Transverse colon (tissue), 4 donors: ENCODE results near the gene PRKCQ. TPM values are rescaled to one million over a fixed set of nuclear protein-coding genes. Genes with fewer than 3 reads are reported as not detected.

Experiments
- DNase-seq: peaks from one replicate; pipeline ENCODE4 v3.0.0-alpha.2; 2019
- H3K27ac ChIP-seq, 4 donors: fragments of 200-600 bp; sonication (generic); 2 replicates each; pipeline ENCODE4 v1.5.1; 2016 to 2018; ENCODE audit warnings: inconsistent platforms in 4 of 4
- H3K27me3 ChIP-seq: fragments of 200-600 bp; sonication (generic); 2 replicates; pipeline ENCODE4 v1.5.1; 2017; ENCODE audit warnings: inconsistent platforms
- H3K36me3 ChIP-seq, 4 donors: fragments of 200-600 bp; sonication (generic); 2 replicates each; pipeline ENCODE4 v1.5.1; 2017 to 2019; ENCODE audit warnings: inconsistent platforms in 4 of 4
- H3K4me1 ChIP-seq, 4 donors: fragments of 200-600 bp; sonication (generic); 2 replicates each; pipeline ENCODE4 v1.5.1; 2017 to 2020; ENCODE audit warnings: inconsistent platforms in 4 of 4
- H3K4me3 ChIP-seq, 4 donors: fragments of 200-600 bp; sonication (generic); 1 replicate in 1 of 4; 2 replicates in 3 of 4; pipeline versions ENCODE4 v1.5.1 to v1.6.1; 2017 to 2019; ENCODE audit warnings: inconsistent platforms in 4 of 4
- H3K9me3 ChIP-seq, 2 donors: fragments of 200-600 bp; sonication (generic); 2 replicates each; pipeline ENCODE4 v1.5.1; 2017 to 2019; ENCODE audit warnings: inconsistent platforms in 2 of 2
- EP300 ChIP-seq: sonication (generic); formaldehyde crosslinking; IDR thresholded peaks from one replicate; pipeline ENCODE4 v1.6.1; 2017; ENCODE audit warnings: antibody characterized with exemption, low read depth
- POLR2A ChIP-seq: fragments of 450-650 bp; IDR thresholded peaks from one replicate; pipeline ENCODE4 v1.6.1; 2016; ENCODE audit warnings: antibody characterized with exemption, mild to moderate bottlenecking, moderate library complexity
- POLR2AphosphoS5 ChIP-seq, 3 donors: sonication (generic); formaldehyde crosslinking; IDR thresholded peaks; one replicate each; pipeline ENCODE4 v1.6.1; 2016; ENCODE audit warnings: antibody characterized with exemption in 3 of 3
- WGBS, 2 donors: methylation state at CpG; one replicate each; pipeline ENCODE4 v1.1.5; 2018; ENCODE audit warnings: low coverage in 1 of 2; 5-methylcytosine and 5-hydroxymethylcytosine counted together
- in situ Hi-C, 4 donors: fragments of 200-750 bp; cut with MboI; loops; one replicate each; pipeline versions ENCODE4 v1.15.0 to v1.15.1; 2017; ENCODE audit warnings: low sequenced_read_pairs in 3 of 4, low pct_ligation_motif_present in 1 of 4, low pct_unique_long_range_greater_than_20kb in 1 of 4
- intact Hi-C: fragments of 100-400 bp; cut with DNase I; formaldehyde crosslinking; loops from one replicate; pipeline ENCODE4 v1.15.1; 2023; ENCODE audit warnings: low total_unique reads
- total RNA-seq, 4 donors: library from RNA; depleted of rRNA; stranded (reverse); fragments of >200 nt; gene quantifications; one replicate each; pipeline ENCODE4 v1.1.0, GENCODE V29; 2016
- TF ChIP-seq, protein P1 (sequence below), 5 experiments: fragments of 200-600 bp in 3 of 5; fragments of 450-650 bp in 2 of 5; sonication (generic) in 3 of 5; IDR thresholded peaks; 1 replicate in 2 of 5; 2 replicates in 3 of 5; pipeline ENCODE4 v1.5.1; 2016 to 2017; ENCODE audit warnings: antibody characterized with exemption in 5 of 5, inconsistent platforms in 3 of 5, mild to moderate bottlenecking in 2 of 5, moderate library complexity in 1 of 5

Gene PRKCQ
- total RNA-seq, 4 donors from 2014 or later, result 0.60 to 2.7 (median 1.2) TPM

DNA sequence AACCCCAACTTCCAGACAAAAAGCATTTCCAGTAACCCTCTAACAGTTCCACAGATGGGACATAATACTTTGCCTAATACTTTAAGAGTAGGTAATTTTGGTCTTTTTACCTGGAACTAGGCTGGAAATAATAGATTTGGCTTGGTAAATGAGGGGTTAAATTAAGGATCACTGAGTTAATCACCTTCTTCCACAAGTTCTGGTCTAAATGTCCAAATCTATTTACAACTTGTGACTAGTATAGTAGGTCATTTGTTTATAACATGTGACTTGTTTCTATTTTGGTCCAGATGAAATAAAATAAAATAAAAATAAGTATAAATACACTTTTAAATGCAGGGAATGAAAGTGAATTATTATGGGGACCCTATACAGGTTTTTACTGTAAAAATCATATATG, 80.1 kb downstream of the PRKCQ start:
- in situ Hi-C loops (no loop called here), intact Hi-C loops (no loop called here)
- no peak overlapping the region for H3K27ac ChIP-seq
- no peaks in the 10 kb centered on the region for H3K4me1 ChIP-seq
- no peaks in the 10 kb centered on the region for H3K36me3 ChIP-seq
- H3K9me3 ChIP-seq, result no peaks in the 10 kb centered on the region
- no peaks in the 10 kb centered on the region for H3K27me3 ChIP-seq
- DNase-seq, result no peak
- TF ChIP-seq, protein P1, sequence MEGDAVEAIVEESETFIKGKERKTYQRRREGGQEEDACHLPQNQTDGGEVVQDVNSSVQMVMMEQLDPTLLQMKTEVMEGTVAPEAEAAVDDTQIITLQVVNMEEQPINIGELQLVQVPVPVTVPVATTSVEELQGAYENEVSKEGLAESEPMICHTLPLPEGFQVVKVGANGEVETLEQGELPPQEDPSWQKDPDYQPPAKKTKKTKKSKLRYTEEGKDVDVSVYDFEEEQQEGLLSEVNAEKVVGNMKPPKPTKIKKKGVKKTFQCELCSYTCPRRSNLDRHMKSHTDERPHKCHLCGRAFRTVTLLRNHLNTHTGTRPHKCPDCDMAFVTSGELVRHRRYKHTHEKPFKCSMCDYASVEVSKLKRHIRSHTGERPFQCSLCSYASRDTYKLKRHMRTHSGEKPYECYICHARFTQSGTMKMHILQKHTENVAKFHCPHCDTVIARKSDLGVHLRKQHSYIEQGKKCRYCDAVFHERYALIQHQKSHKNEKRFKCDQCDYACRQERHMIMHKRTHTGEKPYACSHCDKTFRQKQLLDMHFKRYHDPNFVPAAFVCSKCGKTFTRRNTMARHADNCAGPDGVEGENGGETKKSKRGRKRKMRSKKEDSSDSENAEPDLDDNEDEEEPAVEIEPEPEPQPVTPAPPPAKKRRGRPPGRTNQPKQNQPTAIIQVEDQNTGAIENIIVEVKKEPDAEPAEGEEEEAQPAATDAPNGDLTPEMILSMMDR (IDR thresholded peaks at IDR 0.05), result no peak
- TF ChIP-seq POLR2A (no peak), POLR2AphosphoS5 (IDR thresholded peaks at IDR 0.05) (no peak), EP300 (no peak)
- H3K4me3 ChIP-seq, result no peak overlapping the region

DNA sequence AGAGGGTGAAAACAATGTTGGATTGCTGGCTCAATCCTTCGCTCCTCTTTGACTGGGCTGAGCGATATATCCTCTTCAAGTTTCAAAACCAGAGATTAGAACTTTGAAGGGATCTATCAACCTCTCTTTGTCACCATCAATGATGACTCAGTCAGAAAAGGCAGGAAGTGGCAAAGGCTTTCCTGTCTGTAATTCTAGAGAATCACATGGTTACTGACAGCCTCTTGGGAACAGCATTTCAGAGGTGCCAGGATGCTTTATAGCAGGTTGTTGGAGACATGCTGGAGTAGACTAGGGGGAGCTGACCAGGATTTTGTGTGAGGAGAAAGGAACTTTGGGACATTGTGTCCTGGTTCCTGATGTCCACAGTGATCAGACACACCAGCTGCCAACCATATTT, 81.3 kb downstream of the PRKCQ start:
- in situ Hi-C loops, result no loop called here
- Histone ChIP-seq H3K36me3 (no peaks in the 10 kb centered on the region), H3K4me1 (no peaks in the 10 kb centered on the region), H3K9me3 (no peaks in the 10 kb centered on the region), H3K4me3 (no peak overlapping the region), H3K27me3 (no peaks in the 10 kb centered on the region), H3K27ac (no peak overlapping the region)
- intact Hi-C loops, result no loop called here
- DNase-seq, result no peak
- TF ChIP-seq, protein P1 (IDR thresholded peaks at IDR 0.05), result no peak
- no peak for TF ChIP-seq POLR2A
- TF ChIP-seq POLR2AphosphoS5 (IDR thresholded peaks at IDR 0.05), result no peak
- no peak for TF ChIP-seq EP300
- WGBS, 2 donors, result 80% methylated on average over 2 of the region's 2 CpGs; no CpG with 5 or more reads in 1 of the 2 donors

DNA sequence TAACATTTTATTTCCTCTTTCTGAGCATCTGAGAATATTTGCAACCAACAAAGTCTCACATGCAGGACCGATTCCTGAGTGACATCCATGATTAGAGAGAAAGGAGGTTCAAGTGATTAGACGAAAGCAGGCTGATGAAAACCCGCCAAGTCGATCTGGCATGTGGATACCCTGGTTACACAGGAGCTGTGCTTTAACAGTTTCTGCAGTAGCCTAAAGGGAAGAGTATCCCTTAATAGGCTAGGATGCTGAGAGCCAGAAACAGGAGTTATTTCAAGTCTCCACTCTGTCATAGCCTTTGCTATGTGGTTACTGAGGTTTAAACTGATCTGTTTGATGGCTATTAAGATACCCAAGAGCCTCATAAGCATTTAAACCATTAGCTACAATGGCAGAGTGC, 82.5 kb downstream of the PRKCQ start:
- no peak overlapping the region for H3K4me3 ChIP-seq
- no peaks in the 10 kb centered on the region for H3K4me1 ChIP-seq
- TF ChIP-seq, protein P1 (IDR thresholded peaks at IDR 0.05), result no peak
- no peak for TF ChIP-seq EP300
- TF ChIP-seq POLR2AphosphoS5 (IDR thresholded peaks at IDR 0.05), result no peak
- TF ChIP-seq POLR2A, result no peak
- no peaks in the 10 kb centered on the region for H3K36me3 ChIP-seq
- no peak for DNase-seq
- no peaks in the 10 kb centered on the region for H3K27me3 ChIP-seq
- H3K27ac ChIP-seq, result no peak overlapping the region
- WGBS, 2 donors, result 60 to 84% methylated on average over 1 to 4 of the region's 4 CpGs
- H3K9me3 ChIP-seq, result no peaks in the 10 kb centered on the region
- intact Hi-C loops (no loop called here), in situ Hi-C loops (no loop called here)

GRCh38 chr10:6494936-6495592, 85.0 kb downstream of the PRKCQ start:
- Histone ChIP-seq H3K27me3 (no peaks in the 10 kb centered on the region), H3K4me1 (no peaks in the 10 kb centered on the region), H3K27ac (peak overlapping the region in 2 of 4 donors; percentile 32 to 45), H3K4me3 (no peak overlapping the region), H3K9me3 (no peaks in the 10 kb centered on the region), H3K36me3 (no peaks in the 10 kb centered on the region)
- 74 to 81% methylated on average over 8 to 13 of the region's 13 CpGs for WGBS, 2 donors
- in situ Hi-C loops, result no loop called here
- no peak for TF ChIP-seq EP300
- no peak for TF ChIP-seq POLR2AphosphoS5 (IDR thresholded peaks at IDR 0.05)
- TF ChIP-seq, protein P1 (IDR thresholded peaks at IDR 0.05), result no peak
- no peak for TF ChIP-seq POLR2A
- no peak for DNase-seq
- intact Hi-C loops, result no loop called here
